ENCODE measurements around the gene JAML.

Gene JAML

DNA sequence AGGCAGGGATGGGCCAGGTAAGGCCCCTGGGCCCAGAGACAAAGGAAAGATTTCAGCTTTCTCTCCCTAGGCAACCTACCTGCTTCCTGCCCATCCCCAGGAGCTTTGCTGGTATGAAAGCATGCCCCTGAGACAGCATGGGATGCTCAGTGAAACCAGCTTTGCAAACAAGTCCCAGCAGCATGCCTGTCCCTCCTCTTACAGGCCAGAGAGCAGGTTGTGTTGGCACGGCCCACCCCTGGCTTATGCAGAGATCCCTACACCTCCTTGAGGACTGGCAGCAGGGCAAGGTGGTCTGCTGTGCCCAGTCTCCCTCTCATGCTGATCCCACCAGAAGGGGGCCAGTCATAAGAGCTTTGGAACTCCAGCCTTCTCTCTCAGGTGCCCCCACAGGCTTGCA lies 75.3 kb downstream of the JAML start:
- in situ Hi-C loops (cut with MboI; ENCODE audit: low sequenced_read_pairs), result no loop called here

GRCh38 chr11:118148856-118149255 lies 76.0 kb downstream of the JAML start:
- in situ Hi-C loops (cut with MboI; ENCODE audit: low sequenced_read_pairs), result no loop called here

DNA sequence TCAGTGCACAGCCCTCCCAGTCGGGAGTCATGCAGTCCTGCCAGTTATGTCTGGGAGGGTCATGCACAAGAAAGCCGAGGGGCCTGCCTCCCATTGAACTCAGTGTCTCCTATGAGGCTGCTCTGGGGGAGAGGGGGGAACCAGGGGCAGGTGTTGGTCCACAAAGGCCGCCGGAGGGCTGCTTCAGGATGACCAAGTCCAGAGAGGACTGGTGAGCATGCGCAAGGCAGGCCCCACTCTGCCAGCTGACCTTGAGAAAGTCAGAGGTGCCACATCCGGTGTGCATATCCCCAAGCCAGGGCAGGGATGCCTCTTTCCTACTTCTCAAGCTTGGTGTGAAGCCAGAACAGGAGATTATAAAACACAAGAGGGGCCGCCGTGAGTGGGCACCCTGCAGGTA lies 76.6 kb downstream of the JAML start:
- in situ Hi-C loops (cut with MboI; ENCODE audit: low sequenced_read_pairs), result no loop called here

- in situ Hi-C loops (cut with MboI; ENCODE audit: low sequenced_read_pairs), result no loop called here
These were observed 77.3 kb downstream of the JAML start for GRCh38 chr11:118147502-118147901.

DNA sequence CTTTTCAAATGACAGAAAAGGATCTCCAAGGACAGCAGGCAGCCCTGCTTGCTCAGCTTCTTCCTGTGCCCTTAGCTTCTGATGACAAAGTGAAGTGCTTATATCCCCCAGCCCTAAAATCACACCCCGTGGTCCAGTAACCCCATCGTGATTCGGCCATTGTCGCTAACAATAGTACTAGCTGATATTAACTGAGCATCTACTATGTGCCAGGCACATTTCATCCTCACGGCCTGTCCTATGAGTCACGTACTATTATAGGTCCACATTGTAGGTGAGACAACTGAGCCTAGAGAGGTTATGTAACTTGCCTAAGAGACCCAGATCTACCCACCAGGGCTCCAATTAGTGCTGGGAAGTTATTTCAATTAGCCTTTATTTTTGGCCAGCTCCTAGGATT lies 78.3 kb downstream of the JAML start:
- in situ Hi-C loops (cut with MboI; ENCODE audit: low sequenced_read_pairs), result no loop called here

- in situ Hi-C loops (cut with MboI; ENCODE audit: low sequenced_read_pairs), result no loop called here
These were observed 79.3 kb downstream of the JAML start for GRCh38 chr11:118145285-118146227.

DNA sequence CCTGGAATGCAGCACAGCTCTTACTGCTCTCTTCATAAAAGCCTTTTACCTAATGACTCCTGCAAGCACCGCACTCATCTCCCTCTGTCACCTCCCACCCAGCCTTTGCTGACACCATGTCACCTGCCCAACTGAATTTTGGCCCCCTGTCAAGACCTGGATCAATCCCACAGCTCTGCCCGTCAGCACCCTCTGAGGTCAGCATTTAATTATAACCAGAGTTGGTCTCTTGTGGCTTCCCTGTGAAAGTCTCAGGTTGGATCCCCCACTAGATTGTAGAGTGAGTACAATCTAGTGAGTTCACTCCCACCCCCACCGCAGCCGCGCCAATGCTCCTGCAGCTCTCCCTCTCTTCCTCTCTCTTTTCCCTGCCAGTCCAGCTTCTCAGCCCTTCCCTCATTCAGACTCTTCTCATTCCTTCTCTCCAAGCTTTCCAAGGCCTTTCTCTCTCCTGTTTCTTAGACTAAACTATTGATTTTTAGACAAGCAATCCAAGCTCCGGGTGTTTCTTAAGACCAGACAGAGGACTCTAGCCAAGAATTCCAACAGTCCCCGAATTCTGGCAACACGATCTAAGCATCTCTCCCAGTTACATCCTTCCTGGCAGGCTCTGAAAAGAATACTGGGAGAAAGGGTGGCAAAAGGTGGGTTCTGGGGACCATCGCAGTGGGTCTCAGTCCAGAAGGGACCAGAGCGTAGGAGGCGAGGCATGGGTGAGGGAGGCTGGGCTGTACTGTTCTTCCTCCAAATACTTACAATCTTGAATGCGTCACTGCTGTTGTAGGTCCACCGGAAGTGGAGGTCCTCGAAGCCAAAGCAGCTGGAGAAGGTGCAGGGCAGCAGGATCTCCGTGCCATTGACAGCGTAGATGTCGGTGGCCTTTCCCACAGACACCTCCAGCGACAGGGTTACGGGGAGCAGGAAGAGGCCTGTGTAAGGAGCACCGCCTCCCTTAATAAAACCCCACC lies 80.2 kb downstream of the JAML start:
- in situ Hi-C loops (cut with MboI; ENCODE audit: low sequenced_read_pairs), result no loop called here
